DMS53 treated with DMSO at 0.1 percent for 48 hours (cell line): ENCODE measurements around the gene THAP8.

Experiments used
- DNase-seq: peaks from one replicate; lab custom pipeline; 2025; ENCODE audit not compliant: unreplicated experiment; lab: John Stamatoyannopoulos, UW

THAP8 gene

GRCh38 chr19:36030264-36031148, 23.6 kb downstream of the THAP8 start:
- peak; percentile 8 for DNase-seq

GRCh38 chr19:36028313-36029041, 25.6 kb downstream of the THAP8 start:
- no peak for DNase-seq

GRCh38 chr19:36027696-36028095, 26.4 kb downstream of the THAP8 start:
- no peak for DNase-seq

GRCh38 chr19:36026091-36026876, 27.8 kb downstream of the THAP8 start:
- no peak for DNase-seq

GRCh38 chr19:36025541-36025940, 28.5 kb downstream of the THAP8 start:
- DNase-seq, result no peak

- DNase-seq, result no peak
Measured at GRCh38 chr19:36023432-36023831, 30.7 kb downstream of the THAP8 start.

GRCh38 chr19:36019061-36019670, 34.9 kb downstream of the THAP8 start:
- DNase-seq, result no peak

- DNase-seq, result peak; percentile 100
Measured at GRCh38 chr19:36014012-36014924, 39.8 kb downstream of the THAP8 start, which contains the start of gene ALKBH6. ALKBH6 (minus strand) TSS chr19:36014213; CDS start chr19:36013397, 816 bp downstream.

- DNase-seq, result no peak
Measured at GRCh38 chr19:36013280-36014011, 40.6 kb downstream of the THAP8 start.

- DNase-seq, result no peak
Measured at GRCh38 chr19:36010402-36010801, 43.7 kb downstream of the THAP8 start.

GRCh38 chr19:36009633-36010379, 44.3 kb downstream of the THAP8 start:
- no peak for DNase-seq

GRCh38 chr19:36009220-36009619, 44.9 kb downstream of the THAP8 start:
- peak; percentile 77 for DNase-seq

- DNase-seq, result peak; percentile 89
Measured at GRCh38 chr19:36008336-36008978, 45.6 kb downstream of the THAP8 start, which contains the start of gene SYNE4. SYNE4 (minus strand) TSS chr19:36008813; CDS start chr19:36008681, 132 bp downstream.

GRCh38 chr19:36006955-36007354, 47.1 kb downstream of the THAP8 start:
- DNase-seq, result no peak

- DNase-seq, result no peak
Measured at GRCh38 chr19:36003284-36003683, 50.8 kb downstream of the THAP8 start.

GRCh38 chr19:36001605-36002004, 52.5 kb downstream of the THAP8 start:
- no peak for DNase-seq

GRCh38 chr19:35996777-35997176, 57.3 kb downstream of the THAP8 start:
- DNase-seq, result no peak
